ENCODE data around the gene DUSP14. TPM values are rescaled to one million over a fixed set of nuclear protein-coding genes. Genes with fewer than 3 reads are reported as not detected.

DUSP14 gene
- polyA plus RNA-seq, 3 donors: 0.24 to 1.6 (median 1.1) TPM

DNA sequence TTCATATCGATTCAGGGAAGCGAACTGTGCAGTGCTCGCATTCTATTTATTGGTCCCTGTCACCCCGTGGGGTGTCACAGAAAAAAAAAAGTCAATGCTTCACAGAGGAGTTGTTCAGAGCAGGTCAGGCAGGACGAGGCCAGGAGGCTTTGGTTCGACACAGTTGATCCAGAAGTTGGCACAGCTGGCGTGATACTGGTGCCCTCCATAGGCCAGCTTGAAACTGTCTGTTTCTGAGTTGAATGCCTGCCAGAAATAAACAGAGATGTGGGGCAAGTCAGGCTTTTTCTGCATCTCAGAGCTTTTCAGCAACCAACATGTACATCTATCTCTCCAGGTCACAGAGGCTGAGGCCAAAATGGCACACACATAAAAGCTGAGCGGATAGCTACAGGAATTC, 29.1 kb downstream of the DUSP14 start:
- no peak overlapping the region for H2AFZ ChIP-seq (ENCODE audit: insufficient read depth, low read depth, low read length, poor library complexity, severe bottlenecking)
- H3K4me3 Mint-ChIP-seq: no peak overlapping the region
- H3K36me3 ChIP-seq (replicated peaks in 1 of 2; ENCODE audit: control insufficient read depth in 1 of 2, insufficient read depth in 2 of 2, low read length in 2 of 2): peaks cover 73 to 97% of the 10 kb centered on the region in 2 donors
- no peak overlapping the region for H3K4me2 ChIP-seq (replicated peaks; ENCODE audit: extremely low read depth, low read length, poor library complexity, severe bottlenecking)
- TF ChIP-seq, protein P1, sequence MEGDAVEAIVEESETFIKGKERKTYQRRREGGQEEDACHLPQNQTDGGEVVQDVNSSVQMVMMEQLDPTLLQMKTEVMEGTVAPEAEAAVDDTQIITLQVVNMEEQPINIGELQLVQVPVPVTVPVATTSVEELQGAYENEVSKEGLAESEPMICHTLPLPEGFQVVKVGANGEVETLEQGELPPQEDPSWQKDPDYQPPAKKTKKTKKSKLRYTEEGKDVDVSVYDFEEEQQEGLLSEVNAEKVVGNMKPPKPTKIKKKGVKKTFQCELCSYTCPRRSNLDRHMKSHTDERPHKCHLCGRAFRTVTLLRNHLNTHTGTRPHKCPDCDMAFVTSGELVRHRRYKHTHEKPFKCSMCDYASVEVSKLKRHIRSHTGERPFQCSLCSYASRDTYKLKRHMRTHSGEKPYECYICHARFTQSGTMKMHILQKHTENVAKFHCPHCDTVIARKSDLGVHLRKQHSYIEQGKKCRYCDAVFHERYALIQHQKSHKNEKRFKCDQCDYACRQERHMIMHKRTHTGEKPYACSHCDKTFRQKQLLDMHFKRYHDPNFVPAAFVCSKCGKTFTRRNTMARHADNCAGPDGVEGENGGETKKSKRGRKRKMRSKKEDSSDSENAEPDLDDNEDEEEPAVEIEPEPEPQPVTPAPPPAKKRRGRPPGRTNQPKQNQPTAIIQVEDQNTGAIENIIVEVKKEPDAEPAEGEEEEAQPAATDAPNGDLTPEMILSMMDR (IDR thresholded peaks at IDR 0.05): no peak
- 90% methylated on average over 7 of the region's 8 CpGs for WGBS (ENCODE audit: insufficient coverage)
- H4K20me1 ChIP-seq (ENCODE audit: insufficient read depth, low read length): no peaks in the 10 kb centered on the region
- H3K9me3 Mint-ChIP-seq: no peaks in the 10 kb centered on the region
- intact Hi-C loops (cut with micrococcal nuclease): no loop called here
- no peaks in the 10 kb centered on the region for H3K4me1 Mint-ChIP-seq
- H3K27me3 Mint-ChIP-seq (ENCODE audit: low read depth in 3 of 3): peaks cover 0 to 2% (median 0%) of the 10 kb centered on the region in 3 donors
- H3K27ac Mint-ChIP-seq: no peak overlapping the region
- no peak overlapping the region for H3K4me3 ChIP-seq (replicated peaks in 1 of 3; ENCODE audit: low read depth in 2 of 3, low read length in 3 of 3)
- no peak for DNase-seq
- no peaks in the 10 kb centered on the region for H3K79me2 ChIP-seq (ENCODE audit: insufficient read depth, low read length)
- H3K4me1 ChIP-seq (ENCODE audit: control insufficient read depth in 1 of 2, insufficient read depth in 2 of 2, low read length in 2 of 2): no peaks in the 10 kb centered on the region
- peaks cover 68 to 83% of the 10 kb centered on the region in 2 donors for H3K36me3 Mint-ChIP-seq
- H3K27me3 ChIP-seq (ENCODE audit: control insufficient read depth in 2 of 2, insufficient read depth in 2 of 2, low read length in 2 of 2): no peaks in the 10 kb centered on the region
- H3K9ac ChIP-seq (ENCODE audit: insufficient read depth, low read length, poor library complexity, severe bottlenecking): no peak overlapping the region
- H3K27ac ChIP-seq (ENCODE audit: low read depth in 1 of 2, low read length in 2 of 2): peak overlapping the region in 1 of 2 donors; percentile 18
- no peaks in the 10 kb centered on the region for H3K9me3 ChIP-seq (replicated peaks in 1 of 2; ENCODE audit: control insufficient read depth in 1 of 2, insufficient read depth in 1 of 2, low read length in 2 of 2)

- H3K27me3 ChIP-seq (ENCODE audit: control insufficient read depth in 2 of 2, insufficient read depth in 2 of 2, low read length in 2 of 2): no peaks in the 10 kb centered on the region
- H3K4me2 ChIP-seq (replicated peaks; ENCODE audit: extremely low read depth, low read length, poor library complexity, severe bottlenecking): no peak overlapping the region
- no peaks in the 10 kb centered on the region for H3K9me3 ChIP-seq (replicated peaks in 1 of 2; ENCODE audit: control insufficient read depth in 1 of 2, insufficient read depth in 1 of 2, low read length in 2 of 2)
- Mint-ChIP-seq H3K27ac (peak overlapping the region in 1 of 7 donors; percentile 37), H3K27me3 (ENCODE audit: low read depth in 3 of 3) (no peaks in the 10 kb centered on the region), H3K36me3 (peaks cover 72 to 84% of the 10 kb centered on the region in 2 donors), H3K4me1 (no peaks in the 10 kb centered on the region), H3K9me3 (no peaks in the 10 kb centered on the region), H3K4me3 (no peak overlapping the region)
- TF ChIP-seq, protein P1 (IDR thresholded peaks at IDR 0.05): no peak
- peaks cover 77 to 97% of the 10 kb centered on the region in 2 donors for H3K36me3 ChIP-seq (replicated peaks in 1 of 2; ENCODE audit: control insufficient read depth in 1 of 2, insufficient read depth in 2 of 2, low read length in 2 of 2)
- DNase-seq: no peak
- intact Hi-C loops (cut with micrococcal nuclease): no loop called here
- H4K20me1 ChIP-seq (ENCODE audit: insufficient read depth, low read length): no peaks in the 10 kb centered on the region
- no peaks in the 10 kb centered on the region for H3K4me1 ChIP-seq (ENCODE audit: control insufficient read depth in 1 of 2, insufficient read depth in 2 of 2, low read length in 2 of 2)
- no peak overlapping the region for H3K27ac ChIP-seq (ENCODE audit: low read depth in 1 of 2, low read length in 2 of 2)
- H2AFZ ChIP-seq (ENCODE audit: insufficient read depth, low read depth, low read length, poor library complexity, severe bottlenecking): no peak overlapping the region
- no peak overlapping the region for H3K4me3 ChIP-seq (replicated peaks in 1 of 3; ENCODE audit: low read depth in 2 of 3, low read length in 3 of 3)
- no peaks in the 10 kb centered on the region for H3K79me2 ChIP-seq (ENCODE audit: insufficient read depth, low read length)
- no CpG with 5 or more reads among the region's 5 CpGs for WGBS (ENCODE audit: insufficient coverage)
- no peak overlapping the region for H3K9ac ChIP-seq (ENCODE audit: insufficient read depth, low read length, poor library complexity, severe bottlenecking)
Observed at GRCh38 chr17:37519251-37519985, 29.7 kb downstream of the DUSP14 start.
